Activated CD4-positive, alpha-beta T cell treated with anti-CD3 and anti-CD28 coated beads, Interleukin-2, amount 10 ng/mL, durations not matched to agents 7 days and 5 days (primary cell): Measurements from ENCODE around the gene BROX. TPM values are rescaled to one million over a fixed set of nuclear protein-coding genes. Genes with fewer than 3 reads are reported as not detected.
"Not testable (repeated sequence)": the region's sequence is repeated elsewhere in the genome, so short reads cannot be mapped to it uniquely, and the experiment has no call there.

Source experiments
- CTCF ChIA-PET: fragments of 350-600 bp; sonication (Branson Sonifier 250); formaldehyde crosslinking; loops from one replicate; lab custom pipeline; 2021; ENCODE audit warnings: antibody characterized with exemption; lab: Charles Lee
- POLR2A ChIA-PET: fragments of 350-600 bp; sonication (Branson Sonifier 250); formaldehyde crosslinking; loops from one replicate; lab custom pipeline; 2021; ENCODE audit warnings: antibody characterized with exemption; lab: Charles Lee
- DNase-seq: peaks from one replicate; pipeline ENCODE4 v3.0.0-alpha.2; 2020
- H3K27ac Mint-ChIP-seq: one replicate; pipeline ENCODE4 v1.8.0; 2021; ENCODE audit warnings: mild to moderate bottlenecking, moderate library complexity, mixed read lengths
- H3K27me3 Mint-ChIP-seq: one replicate; pipeline ENCODE4 v1.8.0; 2021; ENCODE audit warnings: mixed read lengths
- H3K36me3 Mint-ChIP-seq: one replicate; pipeline ENCODE4 v1.8.0; 2021; ENCODE audit warnings: low read depth, mixed read lengths
- H3K4me1 Mint-ChIP-seq: one replicate; pipeline ENCODE4 v1.8.0; 2021; ENCODE audit warnings: mixed read lengths
- H3K4me3 Mint-ChIP-seq: one replicate; pipeline ENCODE4 v1.8.0; 2021; ENCODE audit warnings: mild to moderate bottlenecking, moderate library complexity, mixed read lengths
- H3K9me3 Mint-ChIP-seq: one replicate; pipeline ENCODE4 v1.8.0; 2021; ENCODE audit warnings: mixed read lengths
- total RNA-seq, 2 experiments: library from RNA; stranded (reverse); gene quantifications; one replicate each; pipeline ENCODE4 v1.2.3, GENCODE V29; 2021

BROX gene
- total RNA-seq, 2 experiments from 2014 or later, result 55.5 to 64.1 TPM

- CTCF ChIA-PET, DNase-seq, H3K4me1 Mint-ChIP-seq, H3K4me3 Mint-ChIP-seq, H3K36me3 Mint-ChIP-seq, H3K27ac Mint-ChIP-seq, H3K9me3 Mint-ChIP-seq, POLR2A ChIA-PET, H3K27me3 Mint-ChIP-seq: not testable (repeated sequence)
These were observed 49.8 kb downstream of the BROX start for GRCh38 chr1:222762178-222762577.

DNA sequence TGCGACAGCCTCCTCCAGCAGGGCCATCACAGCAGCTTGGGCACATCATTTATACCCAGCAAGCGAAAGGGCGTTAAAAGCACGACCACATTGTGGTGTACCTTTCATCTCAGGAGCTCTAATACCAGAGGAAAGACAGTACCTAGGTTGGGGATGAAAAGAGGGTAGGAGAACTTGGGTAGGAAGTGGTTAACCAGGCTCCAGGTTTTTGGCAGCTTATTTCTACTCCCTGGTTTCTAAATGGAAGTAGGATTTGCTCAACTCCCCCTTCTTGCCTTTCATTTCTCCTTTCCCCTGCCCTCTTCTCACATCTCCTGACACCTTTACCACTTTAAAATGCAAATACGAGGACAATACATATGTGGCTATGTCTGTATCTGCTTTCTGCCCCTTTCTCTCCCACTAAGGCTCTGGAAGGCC, 54.8 kb downstream of the BROX start:
- no peak overlapping the region for H3K27ac Mint-ChIP-seq

GRCh38 chr1:222768592-222768991, 56.2 kb downstream of the BROX start:
- H3K4me1 Mint-ChIP-seq, result peaks cover 26% of the 10 kb centered on the region
- POLR2A ChIA-PET, result no interaction called here
- CTCF ChIA-PET, result no interaction called here

More for the DNA sequence above, 54.8 kb downstream of the BROX start:
- no peak overlapping the region for H3K4me3 Mint-ChIP-seq
- DNase-seq, result peak; percentile 27
- H3K4me1 Mint-ChIP-seq, result peaks cover 13% of the 10 kb centered on the region
- POLR2A ChIA-PET, result interaction anchor here (0.7 kb wide), 1 partner anchor 113 kb away, joined by 3 read pairs; no protein-coding TSS in a partner anchor
- peaks cover 10% of the 10 kb centered on the region for H3K36me3 Mint-ChIP-seq
- H3K9me3 Mint-ChIP-seq, result peaks cover 21% of the 10 kb centered on the region
- CTCF ChIA-PET, result interaction anchor here (1.5 kb wide), 1 partner anchor 16 kb away, joined by 4 read pairs; no protein-coding TSS in a partner anchor
- H3K27me3 Mint-ChIP-seq, result peaks cover 8% of the 10 kb centered on the region

DNA sequence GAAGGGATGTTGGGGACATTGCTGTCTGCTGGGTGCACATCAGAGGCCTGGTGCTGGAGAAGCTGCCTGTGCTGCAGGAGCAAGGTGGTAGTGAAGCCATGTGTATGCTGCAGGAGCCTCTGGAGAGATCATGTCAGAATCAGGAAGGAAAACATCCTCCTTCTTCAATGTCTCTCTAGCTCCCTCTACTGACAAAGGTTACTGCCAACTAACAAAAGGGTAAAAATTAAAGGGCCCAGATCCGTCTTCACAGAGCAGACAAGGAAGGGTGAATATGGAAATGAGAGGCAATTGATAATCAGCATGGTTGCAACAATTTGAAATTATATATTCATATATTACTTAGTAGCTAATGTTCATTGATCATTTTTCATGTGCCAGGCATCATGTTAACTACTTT, 56.8 kb downstream of the BROX start:
- Mint-ChIP-seq H3K27ac (no peak overlapping the region), H3K4me1 (peaks cover 26% of the 10 kb centered on the region), H3K9me3 (peaks cover 20% of the 10 kb centered on the region), H3K27me3 (peaks cover 3% of the 10 kb centered on the region), H3K36me3 (peaks cover 10% of the 10 kb centered on the region), H3K4me3 (no peak overlapping the region)
- DNase-seq, result no peak
- ChIA-PET CTCF (no interaction called here), POLR2A (no interaction called here)

More at GRCh38 chr1:222768592-222768991, 56.2 kb downstream of the BROX start:
- Mint-ChIP-seq H3K4me3 (no peak overlapping the region), H3K9me3 (peaks cover 20% of the 10 kb centered on the region), H3K27ac (no peak overlapping the region), H3K27me3 (peaks cover 7% of the 10 kb centered on the region), H3K36me3 (peaks cover 10% of the 10 kb centered on the region)
- DNase-seq, result no peak

GRCh38 chr1:222769971-222770620, 57.7 kb downstream of the BROX start:
- ChIA-PET POLR2A (no interaction called here), CTCF (no interaction called here)
- no peak overlapping the region for H3K27ac Mint-ChIP-seq
- no peak overlapping the region for H3K4me3 Mint-ChIP-seq
- peaks cover 26% of the 10 kb centered on the region for H3K4me1 Mint-ChIP-seq
- peaks cover 20% of the 10 kb centered on the region for H3K9me3 Mint-ChIP-seq
- no peak for DNase-seq
- peaks cover 10% of the 10 kb centered on the region for H3K36me3 Mint-ChIP-seq
- peaks cover 3% of the 10 kb centered on the region for H3K27me3 Mint-ChIP-seq

DNA sequence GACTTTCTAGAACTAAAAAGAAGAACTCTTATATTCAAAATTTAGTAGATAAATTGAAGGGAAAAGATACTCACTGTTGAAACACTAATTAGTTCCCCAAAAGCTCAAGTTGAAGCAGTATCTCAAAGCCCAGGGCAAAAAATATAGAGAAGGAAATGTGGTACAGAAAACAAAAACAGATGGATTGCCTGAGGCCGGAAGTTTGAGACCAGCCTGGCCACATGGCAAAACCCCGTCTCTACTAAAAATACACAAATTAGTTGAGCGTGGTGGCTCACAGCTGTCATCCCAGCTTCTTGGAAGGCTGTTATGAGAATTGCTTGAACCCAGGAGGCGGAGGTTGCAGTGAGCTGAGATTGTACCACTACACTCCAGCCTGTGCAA, 60.6 kb downstream of the BROX start:
- ChIA-PET CTCF (no interaction called here), POLR2A (no interaction called here)
- peaks cover 4% of the 10 kb centered on the region for H3K27me3 Mint-ChIP-seq
- peaks cover 10% of the 10 kb centered on the region for H3K36me3 Mint-ChIP-seq
- peaks cover 16% of the 10 kb centered on the region for H3K9me3 Mint-ChIP-seq
- DNase-seq, result peak; percentile 35
- peaks cover 19% of the 10 kb centered on the region for H3K4me1 Mint-ChIP-seq
- peak overlapping the region; percentile 22 for H3K4me3 Mint-ChIP-seq
- peak overlapping the region; percentile 86 for H3K27ac Mint-ChIP-seq

- H3K9me3 Mint-ChIP-seq, result no peaks in the 10 kb centered on the region
- POLR2A ChIA-PET, result no interaction called here
- no peak overlapping the region for H3K27ac Mint-ChIP-seq
- CTCF ChIA-PET, result no interaction called here
- no peak overlapping the region for H3K4me3 Mint-ChIP-seq
- DNase-seq, result no peak
- H3K27me3 Mint-ChIP-seq, result peaks cover 18% of the 10 kb centered on the region
- peaks cover 12% of the 10 kb centered on the region for H3K4me1 Mint-ChIP-seq
- no peaks in the 10 kb centered on the region for H3K36me3 Mint-ChIP-seq
These were observed 65.1 kb downstream of the BROX start for GRCh38 chr1:222777463-222777862.

DNA sequence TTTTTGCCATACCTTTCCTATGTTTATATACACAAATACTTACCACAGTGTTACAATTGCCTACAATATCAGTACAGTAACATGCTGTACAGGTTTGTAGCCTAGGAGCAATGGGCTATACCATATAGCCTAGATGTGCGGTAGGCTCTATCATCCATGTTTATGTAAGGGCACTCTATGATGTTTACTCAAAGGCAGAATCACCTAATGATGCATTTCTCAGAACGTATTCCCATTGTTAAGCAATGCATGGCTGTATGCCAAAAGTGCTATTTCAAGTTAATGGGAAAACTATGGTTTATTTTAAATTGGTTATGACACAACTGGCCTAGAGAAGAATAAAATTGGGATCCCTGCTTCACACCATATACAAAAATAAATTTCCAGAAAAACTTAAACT, 65.6 kb downstream of the BROX start:
- no peak overlapping the region for H3K27ac Mint-ChIP-seq
- no peaks in the 10 kb centered on the region for H3K9me3 Mint-ChIP-seq
- POLR2A ChIA-PET, result no interaction called here

GRCh38 chr1:222781251-222781650, 68.9 kb downstream of the BROX start:
- Mint-ChIP-seq H3K27ac (no peak overlapping the region), H3K9me3 (no peaks in the 10 kb centered on the region), H3K27me3 (peaks cover 38% of the 10 kb centered on the region), H3K4me3 (no peak overlapping the region), H3K36me3 (no peaks in the 10 kb centered on the region), H3K4me1 (no peaks in the 10 kb centered on the region)
- DNase-seq, result no peak
- ChIA-PET POLR2A (no interaction called here), CTCF (no interaction called here)

More for the DNA sequence above, 65.6 kb downstream of the BROX start:
- CTCF ChIA-PET, result no interaction called here
- Mint-ChIP-seq H3K4me1 (peaks cover 7% of the 10 kb centered on the region), H3K36me3 (no peaks in the 10 kb centered on the region), H3K27me3 (peaks cover 20% of the 10 kb centered on the region), H3K4me3 (no peak overlapping the region)
- no peak for DNase-seq

- DNase-seq, result no peak
- ChIA-PET CTCF (interaction anchor here (0.6 to 0.7 kb wide), 3 partner anchors 11 to 1386 kb away, joined by 3 to 4 read pairs (median 3); no protein-coding TSS in a partner anchor), POLR2A (no interaction called here)
- Mint-ChIP-seq H3K36me3 (no peaks in the 10 kb centered on the region), H3K4me1 (no peaks in the 10 kb centered on the region), H3K27me3 (peaks cover 36% of the 10 kb centered on the region), H3K27ac (no peak overlapping the region), H3K4me3 (no peak overlapping the region), H3K9me3 (no peaks in the 10 kb centered on the region)
These were observed 70.7 kb downstream of the BROX start for GRCh38 chr1:222783051-222783450.

GRCh38 chr1:222784371-222784770, 72.0 kb downstream of the BROX start:
- Mint-ChIP-seq H3K4me3 (no peak overlapping the region), H3K9me3 (no peaks in the 10 kb centered on the region), H3K4me1 (peaks cover 1% of the 10 kb centered on the region), H3K36me3 (no peaks in the 10 kb centered on the region), H3K27ac (no peak overlapping the region), H3K27me3 (peaks cover 36% of the 10 kb centered on the region)
- ChIA-PET POLR2A (no interaction called here), CTCF (interaction anchor here (0.8 kb wide), 1 partner anchor 14 kb away, joined by 3 read pairs; no protein-coding TSS in a partner anchor)
- no peak for DNase-seq
